ENCODE measurements around the gene PRR13.
"Not testable (repeated sequence)": the region's sequence is repeated elsewhere in the genome, so short reads cannot be mapped to it uniquely, and the experiment has no call there.

PRR13 gene, protein sequence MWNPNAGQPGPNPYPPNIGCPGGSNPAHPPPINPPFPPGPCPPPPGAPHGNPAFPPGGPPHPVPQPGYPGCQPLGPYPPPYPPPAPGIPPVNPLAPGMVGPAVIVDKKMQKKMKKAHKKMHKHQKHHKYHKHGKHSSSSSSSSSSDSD

DNA sequence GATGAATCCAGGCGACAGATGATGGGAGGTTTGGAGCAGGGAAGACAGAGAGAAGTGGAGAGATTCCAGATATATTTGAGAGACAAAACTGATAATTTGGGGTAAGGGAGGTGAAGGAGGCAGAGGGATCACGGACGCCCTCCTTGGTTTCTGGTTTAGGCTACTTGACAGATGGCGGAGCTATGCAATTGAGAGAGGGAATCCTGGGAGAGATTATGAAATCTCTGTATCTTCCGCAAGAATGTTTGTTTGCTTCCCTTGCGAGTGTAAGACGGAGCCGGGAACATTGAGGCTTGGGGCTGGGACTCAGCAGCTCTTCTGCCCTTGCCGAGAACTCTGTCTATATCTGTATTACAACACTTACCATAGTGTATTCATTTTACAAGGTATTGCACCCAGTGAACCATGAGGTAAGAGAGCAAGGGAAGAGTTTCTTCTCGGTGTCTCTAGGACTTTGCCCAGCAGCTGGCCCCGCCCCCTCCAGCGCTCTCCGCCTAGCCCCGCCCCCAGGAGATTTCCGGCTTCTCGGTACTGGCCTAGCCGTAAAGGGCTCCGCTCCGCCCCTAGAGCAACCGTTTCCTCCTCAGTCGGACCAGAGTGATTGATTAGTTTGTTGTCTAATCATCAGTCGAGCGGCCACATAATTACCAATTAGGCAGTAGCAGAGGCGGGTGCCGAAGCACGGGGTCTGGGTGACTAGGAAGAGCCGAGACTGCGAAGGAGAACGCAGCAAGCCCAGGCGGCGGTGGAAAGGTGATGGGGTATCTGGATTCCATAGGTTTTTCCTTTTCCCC lies at the start of gene PRR13:
PRR13 (plus strand) TSS at position 695 of the 794 bp plus-strand sequence. CDS start 981 bp downstream, outside the sequence.
- DNase-seq = peak; percentile 98
- in situ Hi-C loops (cut with MboI; ENCODE audit: low pct_unique_long_range_greater_than_20kb, low sequenced_read_pairs) = no loop called here

DNA sequence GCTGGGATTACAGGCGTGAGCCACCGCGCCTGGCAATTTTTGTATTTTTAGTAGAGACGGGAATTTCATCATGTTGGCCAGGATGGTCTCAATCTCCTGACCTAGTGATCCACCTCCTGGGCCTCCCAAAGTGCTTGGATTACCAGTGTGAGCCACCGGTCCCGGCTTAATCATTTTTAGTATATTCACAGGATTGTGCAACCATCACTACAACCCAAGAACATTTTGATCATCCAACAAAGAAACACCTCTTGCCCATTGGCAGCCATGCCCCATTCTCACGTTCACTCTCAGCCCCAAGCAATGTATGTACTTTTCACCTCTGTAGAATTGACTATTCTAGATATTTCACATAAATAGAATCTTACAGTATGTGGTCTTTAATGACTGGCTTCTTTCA lies 41.6 kb upstream of the PRR13 start:
- in situ Hi-C loops (cut with MboI; ENCODE audit: low pct_unique_long_range_greater_than_20kb, low sequenced_read_pairs) = no loop called here
- DNase-seq = no peak

DNA sequence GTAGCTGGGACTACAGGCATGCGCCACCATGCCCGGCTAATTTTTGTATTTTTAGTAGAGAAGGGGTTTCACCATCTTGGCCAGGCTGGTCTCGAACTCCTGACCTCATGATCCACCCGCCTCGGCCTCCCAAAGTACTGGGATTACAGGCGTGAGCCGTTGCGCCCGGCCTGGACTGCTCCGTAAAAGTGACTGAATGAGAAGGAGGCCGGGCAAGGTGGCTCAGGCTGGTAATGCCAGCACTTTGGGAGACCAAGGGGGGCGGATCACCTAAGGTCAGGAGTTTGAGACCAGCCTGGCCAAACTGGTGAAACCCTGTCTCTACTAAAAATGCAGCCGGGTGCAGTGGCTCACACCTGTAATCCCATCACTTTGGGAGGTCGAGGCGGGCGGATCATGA lies 39.2 kb upstream of the PRR13 start:
- in situ Hi-C loops (cut with MboI; ENCODE audit: low pct_unique_long_range_greater_than_20kb, low sequenced_read_pairs); DNase-seq: not testable (repeated sequence)

DNA sequence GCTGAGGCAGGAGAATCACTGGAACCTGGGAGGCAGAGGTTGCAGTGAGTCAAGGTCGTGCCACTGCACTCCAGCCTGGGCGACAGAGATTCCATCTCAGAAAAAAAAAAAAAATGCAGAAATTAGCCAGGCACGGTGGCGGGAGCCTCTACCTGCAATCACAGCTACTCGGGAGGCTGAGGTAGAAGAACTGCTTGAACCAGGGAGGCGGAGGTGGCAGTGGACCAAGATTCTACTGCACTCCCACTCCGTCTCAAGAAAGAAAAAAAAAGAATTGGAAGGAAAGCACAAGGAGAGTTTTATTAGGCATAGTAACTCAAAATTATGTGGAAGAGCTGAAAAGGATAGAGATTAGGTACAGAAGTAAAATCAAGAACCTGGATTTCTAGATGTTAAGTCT lies 38.7 kb upstream of the PRR13 start:
- no peak for DNase-seq
- in situ Hi-C loops (cut with MboI; ENCODE audit: low pct_unique_long_range_greater_than_20kb, low sequenced_read_pairs) = no loop called here

DNA sequence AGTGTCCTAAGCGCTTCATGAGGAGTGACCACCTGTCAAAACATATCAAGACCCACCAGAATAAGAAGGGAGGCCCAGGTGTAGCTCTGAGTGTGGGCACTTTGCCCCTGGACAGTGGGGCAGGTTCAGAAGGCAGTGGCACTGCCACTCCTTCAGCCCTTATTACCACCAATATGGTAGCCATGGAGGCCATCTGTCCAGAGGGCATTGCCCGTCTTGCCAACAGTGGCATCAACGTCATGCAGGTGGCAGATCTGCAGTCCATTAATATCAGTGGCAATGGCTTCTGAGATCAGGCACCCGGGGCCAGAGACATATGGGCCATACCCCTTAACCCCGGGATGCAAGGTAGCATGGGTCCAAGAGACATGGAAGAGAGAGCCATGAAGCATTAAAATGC lies 30.6 kb upstream of the PRR13 start:
- in situ Hi-C loops (cut with MboI; ENCODE audit: low pct_unique_long_range_greater_than_20kb, low sequenced_read_pairs) = no loop called here
- DNase-seq = no peak

DNA sequence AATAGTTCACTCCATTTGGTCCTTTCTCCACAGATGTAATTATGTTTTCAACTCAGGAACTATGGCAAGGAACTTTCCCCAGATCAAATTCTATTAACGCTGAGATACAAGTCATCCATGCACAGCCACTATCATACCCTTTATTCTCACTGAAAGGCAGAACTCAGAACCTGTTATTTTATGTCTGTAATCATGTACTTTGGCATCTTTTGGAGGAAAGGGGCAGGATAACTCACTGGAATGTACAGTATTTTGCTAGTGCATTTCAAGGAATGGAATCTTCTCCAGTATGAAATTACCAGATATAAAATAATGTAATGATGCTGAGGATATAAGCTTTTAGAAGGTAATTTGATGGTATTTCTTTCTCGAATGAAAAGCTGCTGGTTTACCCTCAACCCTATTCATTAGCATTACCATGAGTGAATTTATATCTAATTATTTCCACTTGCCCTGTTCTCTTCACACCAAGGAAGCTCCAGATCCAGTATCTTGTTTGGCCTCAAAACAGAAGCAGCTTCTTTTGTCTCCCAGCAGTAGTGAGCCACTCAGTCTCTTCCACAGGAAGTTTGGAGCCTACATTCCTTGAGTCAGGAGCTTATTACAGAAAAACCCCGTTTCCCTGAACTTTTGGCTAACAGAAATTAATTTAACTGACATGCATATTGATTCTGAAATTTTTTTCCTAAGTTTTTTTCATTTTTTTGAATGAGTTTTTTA lies 27.9 kb upstream of the PRR13 start:
- in situ Hi-C loops (cut with MboI; ENCODE audit: low pct_unique_long_range_greater_than_20kb, low sequenced_read_pairs) = no loop called here

DNA sequence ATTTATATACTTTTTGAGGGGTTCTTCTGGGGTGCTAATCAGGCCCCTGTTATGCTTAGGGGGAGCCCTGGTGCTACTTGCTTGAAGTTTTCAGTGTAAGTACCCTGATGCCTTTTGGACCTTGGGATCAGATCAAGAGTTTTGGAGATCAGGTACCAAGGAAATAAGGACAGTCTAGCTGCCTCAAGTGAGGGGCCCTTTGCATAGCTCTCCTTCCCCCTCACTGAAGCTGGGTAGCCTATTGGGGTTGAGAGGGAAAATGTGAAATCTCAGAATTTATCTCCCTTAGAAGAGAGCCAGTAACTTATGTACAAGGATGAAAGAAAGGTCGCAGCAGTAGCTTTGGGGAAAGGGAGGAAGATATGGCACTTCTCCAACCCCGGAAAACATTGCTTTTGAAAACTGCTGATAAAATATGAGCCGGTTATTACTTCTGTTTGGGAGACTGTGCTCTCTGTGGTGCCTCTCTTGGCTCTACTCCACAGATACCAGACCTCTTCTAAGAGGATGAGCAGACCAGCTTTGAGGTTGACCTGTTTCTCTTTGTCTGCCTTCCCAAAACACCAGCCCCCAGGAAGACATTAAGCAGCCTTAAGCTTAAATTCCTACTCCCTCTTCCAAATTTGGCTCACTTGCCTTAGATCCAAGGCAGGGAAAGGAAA lies 26.6 kb upstream of the PRR13 start:
- no peak for DNase-seq
- in situ Hi-C loops (cut with MboI; ENCODE audit: low pct_unique_long_range_greater_than_20kb, low sequenced_read_pairs) = no loop called here

More for the DNA sequence above, 27.9 kb upstream of the PRR13 start:
- no peak for DNase-seq

DNA sequence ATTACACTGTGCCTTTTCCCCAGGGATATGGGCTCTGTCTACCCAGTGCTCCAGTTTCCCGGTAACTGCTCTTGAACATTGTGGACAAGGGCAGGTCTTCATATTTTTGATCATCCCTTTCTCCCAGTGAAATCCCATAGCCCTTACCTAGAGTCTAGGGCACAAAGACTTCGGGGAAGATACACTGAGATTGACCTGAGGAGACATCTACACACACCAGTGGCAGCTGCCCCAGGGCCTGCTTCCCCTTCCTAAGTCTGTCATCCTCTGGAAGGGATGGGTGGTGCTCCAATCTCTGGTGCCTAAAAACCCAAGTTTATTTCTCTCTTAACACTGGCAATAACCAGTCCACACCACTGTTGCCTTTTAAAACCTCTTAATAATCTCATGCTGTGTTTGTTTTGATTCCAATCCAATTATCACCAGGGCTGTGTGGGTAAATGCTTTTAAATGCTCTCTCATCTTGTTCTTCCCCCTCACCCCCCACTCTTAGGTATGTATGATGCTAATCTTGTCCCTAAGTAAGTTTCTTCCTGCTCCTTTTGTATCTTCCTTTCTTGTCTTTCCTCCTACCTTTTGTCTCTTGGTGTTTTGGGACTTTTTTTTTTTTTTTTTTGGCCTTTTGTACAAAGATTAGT lies 25.7 kb upstream of the PRR13 start:
- in situ Hi-C loops (cut with MboI; ENCODE audit: low pct_unique_long_range_greater_than_20kb, low sequenced_read_pairs); DNase-seq: not testable (repeated sequence)

DNA sequence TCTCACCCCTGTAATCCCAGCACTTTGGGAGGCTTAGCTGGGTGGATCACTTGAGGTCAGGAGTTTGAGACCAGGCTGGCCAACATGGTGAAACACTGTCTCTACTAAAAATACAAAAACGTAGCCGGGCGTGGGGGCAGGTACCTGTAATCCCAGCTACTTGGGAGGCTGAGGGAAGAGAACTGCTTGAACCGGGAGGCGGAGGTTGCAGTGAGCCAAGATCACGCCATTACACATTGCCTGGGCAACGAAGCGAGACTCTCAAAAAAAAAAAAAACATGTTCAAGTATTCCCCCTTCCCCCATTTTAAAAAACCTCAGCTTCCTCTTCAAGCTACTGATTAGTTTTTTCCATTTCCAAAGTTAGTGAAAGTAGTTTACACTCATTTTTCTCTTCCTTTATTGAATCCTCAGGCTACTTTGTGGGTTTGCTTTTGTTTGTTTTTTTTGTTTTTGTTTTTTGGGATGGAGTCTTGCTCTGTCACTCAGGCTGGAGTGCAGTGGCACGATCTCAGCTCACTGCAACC lies 24.2 kb upstream of the PRR13 start:
- in situ Hi-C loops (cut with MboI; ENCODE audit: low pct_unique_long_range_greater_than_20kb, low sequenced_read_pairs) = not testable (repeated sequence)
- peak; percentile 92 for DNase-seq

DNA sequence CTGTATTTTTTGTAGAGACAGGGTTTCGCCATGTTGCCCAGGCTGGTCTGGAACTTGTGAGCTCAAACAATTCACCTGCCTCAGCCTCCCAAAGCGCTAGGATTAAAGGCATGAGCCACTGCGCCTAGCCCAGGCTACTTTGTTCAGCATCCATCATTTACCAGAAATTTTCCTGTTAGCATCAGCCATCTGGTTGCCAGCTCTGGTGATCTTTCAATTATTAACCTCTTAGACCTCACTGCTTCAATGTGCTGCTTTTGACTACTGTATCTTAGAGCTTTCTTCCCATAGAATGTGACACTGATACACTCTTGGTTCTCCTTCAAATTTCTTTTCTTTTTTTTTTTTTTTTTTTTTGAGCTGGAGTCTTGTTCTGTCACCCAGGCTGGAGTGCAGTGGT lies 23.3 kb upstream of the PRR13 start:
- DNase-seq = no peak
- in situ Hi-C loops (cut with MboI; ENCODE audit: low pct_unique_long_range_greater_than_20kb, low sequenced_read_pairs) = no loop called here

DNA sequence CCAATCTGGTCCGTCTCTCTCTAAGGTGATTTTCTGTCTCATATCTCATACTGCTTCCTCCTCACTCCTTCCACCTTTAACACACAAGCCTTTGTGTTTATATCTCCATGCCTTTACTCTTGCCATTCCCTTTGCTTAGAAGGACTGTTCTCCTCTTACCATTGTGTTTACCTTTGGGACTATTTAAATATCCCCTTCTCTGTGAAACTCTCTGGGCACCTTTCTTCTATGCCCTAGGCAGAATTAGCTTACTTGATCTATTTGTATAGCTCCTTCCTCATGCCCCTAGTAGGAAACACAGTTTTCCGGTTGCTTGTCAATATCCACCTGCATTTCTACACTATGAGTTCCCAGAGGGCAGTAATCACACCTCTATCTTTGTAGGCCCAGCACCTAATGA lies 21.8 kb upstream of the PRR13 start:
- in situ Hi-C loops (cut with MboI; ENCODE audit: low pct_unique_long_range_greater_than_20kb, low sequenced_read_pairs) = no loop called here

DNA sequence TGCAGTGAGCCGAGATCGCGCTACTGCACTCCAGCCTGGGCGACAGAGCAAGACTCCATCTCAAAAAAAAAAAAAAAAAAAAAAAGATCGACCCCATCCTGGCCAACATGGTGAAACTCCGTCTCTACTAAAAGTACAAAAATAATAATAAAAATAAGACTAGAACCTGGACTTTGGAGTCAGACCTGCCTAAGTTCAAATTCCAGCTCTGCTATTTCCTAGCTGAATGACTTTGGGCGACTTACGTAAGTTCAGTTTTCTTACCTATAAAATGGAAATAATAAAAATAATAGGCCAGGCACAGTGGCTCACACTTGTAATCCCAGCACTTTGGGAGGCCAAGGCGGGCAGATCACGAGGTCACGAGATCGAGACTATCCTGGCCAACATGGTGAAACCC lies 19.3 kb upstream of the PRR13 start:
- in situ Hi-C loops (cut with MboI; ENCODE audit: low pct_unique_long_range_greater_than_20kb, low sequenced_read_pairs); DNase-seq: not testable (repeated sequence)

More for the DNA sequence above, 21.8 kb upstream of the PRR13 start:
- no peak for DNase-seq

DNA sequence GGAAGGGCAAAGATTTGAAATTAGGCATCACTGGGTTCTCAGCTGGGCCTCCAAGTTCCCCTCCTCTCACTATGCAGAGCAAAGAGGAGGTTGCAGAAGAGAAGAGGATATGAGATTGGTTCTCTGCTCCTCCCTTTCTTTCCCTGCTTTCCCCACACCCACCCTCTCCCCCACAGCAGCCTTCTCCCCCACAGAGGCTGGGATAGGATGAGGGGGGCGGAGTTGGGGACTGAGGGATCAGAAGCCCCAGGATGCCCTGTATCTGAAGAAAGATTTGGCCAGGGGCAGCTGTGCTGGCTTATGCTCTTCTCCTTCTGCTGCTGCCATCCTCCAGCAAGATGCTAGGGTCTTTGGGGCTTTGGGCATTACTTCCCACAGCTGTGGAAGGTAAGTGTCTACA lies 17.9 kb upstream of the PRR13 start, which contains the start of gene AMHR2:
AMHR2 (plus strand) TSS at position 259 of the 400 bp plus-strand sequence; CDS start at position 339, 80 bp downstream.
- no peak for DNase-seq
- in situ Hi-C loops (cut with MboI; ENCODE audit: low pct_unique_long_range_greater_than_20kb, low sequenced_read_pairs) = no loop called here

DNA sequence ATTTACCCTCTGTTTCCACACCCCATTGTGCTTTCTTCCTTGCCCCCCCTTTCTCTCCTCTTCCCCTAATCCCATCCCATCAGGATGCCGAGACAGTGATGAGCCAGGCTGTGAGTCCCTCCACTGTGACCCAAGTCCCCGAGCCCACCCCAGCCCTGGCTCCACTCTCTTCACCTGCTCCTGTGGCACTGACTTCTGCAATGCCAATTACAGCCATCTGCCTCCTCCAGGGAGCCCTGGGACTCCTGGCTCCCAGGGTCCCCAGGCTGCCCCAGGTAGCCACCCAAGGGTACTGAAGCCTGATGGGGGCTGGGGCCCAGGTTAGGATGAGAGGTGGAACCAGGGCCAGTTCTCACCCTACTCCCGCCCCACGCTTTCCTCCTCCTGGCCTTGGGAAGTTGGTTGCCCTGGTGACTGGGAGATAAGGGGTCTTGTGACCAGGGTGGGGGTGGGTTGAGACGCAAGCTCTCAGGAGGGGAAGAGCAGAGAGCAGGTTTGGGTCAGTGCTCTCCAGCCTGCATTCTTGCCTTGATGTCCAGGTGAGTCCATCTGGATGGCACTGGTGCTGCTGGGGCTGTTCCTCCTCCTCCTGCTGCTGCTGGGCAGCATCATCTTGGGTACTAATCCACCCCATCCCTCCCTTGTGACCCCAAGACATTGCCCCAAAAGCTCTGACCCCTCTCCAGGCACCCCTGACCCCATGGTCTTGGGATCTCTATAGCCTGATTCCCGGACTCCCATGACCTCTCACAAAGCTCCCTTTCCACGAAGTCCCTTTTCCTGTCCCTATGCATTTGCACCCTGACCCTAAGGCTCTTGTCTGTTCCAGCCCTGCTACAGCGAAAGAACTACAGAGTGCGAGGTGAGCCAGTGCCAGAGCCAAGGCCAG lies 16.7 kb upstream of the PRR13 start:
- no peak for DNase-seq
- in situ Hi-C loops (cut with MboI; ENCODE audit: low pct_unique_long_range_greater_than_20kb, low sequenced_read_pairs) = no loop called here

DNA sequence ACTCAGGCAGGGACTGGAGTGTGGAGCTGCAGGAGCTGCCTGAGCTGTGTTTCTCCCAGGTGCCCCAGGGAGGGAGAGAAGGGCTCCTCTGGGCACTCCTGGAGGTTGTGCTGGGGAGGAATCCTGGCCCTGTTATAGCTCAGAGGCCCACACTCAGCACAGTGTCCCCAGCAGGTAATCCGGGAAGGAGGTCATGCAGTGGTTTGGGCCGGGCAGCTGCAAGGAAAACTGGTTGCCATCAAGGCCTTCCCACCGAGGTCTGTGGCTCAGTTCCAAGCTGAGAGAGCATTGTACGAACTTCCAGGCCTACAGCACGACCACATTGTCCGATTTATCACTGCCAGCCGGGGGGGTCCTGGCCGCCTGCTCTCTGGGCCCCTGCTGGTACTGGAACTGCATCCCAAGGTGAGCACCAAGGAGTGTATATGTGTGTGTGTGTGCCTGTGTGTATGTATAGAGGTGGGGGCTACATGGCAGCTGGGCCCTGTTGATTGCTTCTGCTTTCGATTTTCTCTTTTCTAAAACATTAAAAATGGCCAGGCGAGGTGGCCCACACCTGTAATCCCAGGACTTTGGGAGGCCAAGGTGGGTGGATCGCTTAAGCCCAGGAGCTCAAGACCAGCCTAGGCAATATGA lies 15.9 kb upstream of the PRR13 start:
- in situ Hi-C loops (cut with MboI; ENCODE audit: low pct_unique_long_range_greater_than_20kb, low sequenced_read_pairs) = no loop called here
- no peak for DNase-seq

DNA sequence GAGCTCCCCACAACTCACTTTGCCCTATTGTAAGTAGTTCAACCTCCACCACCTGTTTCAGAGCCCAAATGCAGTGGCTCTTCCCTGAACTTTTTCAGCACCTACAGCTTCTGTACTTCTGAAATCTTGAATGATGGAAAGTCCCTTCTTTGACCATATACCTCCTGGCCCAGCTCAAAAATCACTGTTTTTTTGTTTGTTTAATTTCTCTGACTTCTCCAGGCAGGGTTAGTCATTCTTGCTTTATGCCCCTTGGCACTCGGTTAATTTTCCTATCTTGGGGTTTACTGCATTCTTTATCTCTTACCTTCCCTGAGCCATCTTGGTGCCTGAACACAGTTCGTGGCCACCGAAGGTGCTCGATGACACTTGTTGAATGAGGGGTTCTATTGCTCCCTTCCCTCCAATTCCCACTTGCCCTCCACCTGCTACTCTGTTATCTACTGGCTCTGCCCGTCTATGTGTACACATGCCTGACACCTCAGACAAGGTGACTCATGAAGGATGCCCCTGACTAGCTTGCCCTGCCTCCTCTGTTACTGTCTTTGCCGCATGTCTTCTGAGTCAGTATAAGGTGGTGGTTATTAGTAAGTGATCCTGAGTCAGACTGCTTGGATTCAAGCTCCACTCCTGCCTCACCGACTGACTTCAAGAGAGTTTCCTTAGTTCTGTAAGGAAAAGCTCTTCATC lies 13.5 kb upstream of the PRR13 start:
- in situ Hi-C loops (cut with MboI; ENCODE audit: low pct_unique_long_range_greater_than_20kb, low sequenced_read_pairs) = no loop called here
- DNase-seq = no peak

DNA sequence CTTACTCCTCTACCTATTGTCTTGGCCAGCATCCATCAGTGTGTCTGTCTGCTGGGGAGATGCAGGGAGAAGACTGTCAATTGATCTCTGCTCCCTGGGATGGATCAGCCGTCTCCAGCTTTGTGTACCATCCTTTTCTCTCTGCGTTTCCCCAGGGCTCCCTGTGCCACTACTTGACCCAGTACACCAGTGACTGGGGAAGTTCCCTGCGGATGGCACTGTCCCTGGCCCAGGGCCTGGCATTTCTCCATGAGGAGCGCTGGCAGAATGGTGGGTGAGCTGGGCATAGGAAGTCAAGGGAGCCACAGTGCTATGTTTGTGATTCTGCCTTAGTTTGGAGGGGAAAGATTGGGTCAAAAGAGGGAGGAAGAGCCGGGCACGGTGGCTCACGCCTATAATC lies 12.8 kb upstream of the PRR13 start:
- no peak for DNase-seq
- in situ Hi-C loops (cut with MboI; ENCODE audit: low pct_unique_long_range_greater_than_20kb, low sequenced_read_pairs) = no loop called here
